Esophagus squamous epithelium (tissue), 4 donors: ENCODE data around the gene COMT.

Experiments used
- CTCF ChIP-seq, 6 experiments: fragments of 450-650 bp in 4 of 6; fragments of 200-600 bp in 2 of 6; sonication (generic) in 2 of 6; IDR thresholded peaks; one replicate each; pipeline ENCODE4 v1.5.1; 2016 to 2019; ENCODE audit warnings: antibody characterized with exemption in 6 of 6, mild to moderate bottlenecking in 4 of 6, moderate library complexity in 4 of 6
- POLR2A ChIP-seq, 4 donors: fragments of 450-650 bp; IDR thresholded peaks; one replicate each; pipeline ENCODE4 v1.6.1; 2017; ENCODE audit warnings: antibody characterized with exemption in 4 of 4, mild to moderate bottlenecking in 4 of 4, moderate library complexity in 3 of 4

- TF ChIP-seq CTCF (IDR thresholded peaks at IDR 0.05) (no peak), POLR2A (IDR thresholded peaks at IDR 0.05) (no peak)
Measured at GRCh38 chr22:20009582-20010306, 68.2 kb downstream of the COMT start.
